GM18870 (cell line): Measurements from ENCODE around the gene ZNF649.
"Not testable (repeated sequence)": the region's sequence is repeated elsewhere in the genome, so short reads cannot be mapped to it uniquely, and the experiment has no call there.

Source experiments
- ATAC-seq: cut with Tn5 transposase; IDR thresholded peaks from one replicate; pipeline ENCODE4 v1.9.1; 2021; ENCODE audit warnings: moderate library complexity; ENCODE audit not compliant: unreplicated experiment

ZNF649 gene

DNA sequence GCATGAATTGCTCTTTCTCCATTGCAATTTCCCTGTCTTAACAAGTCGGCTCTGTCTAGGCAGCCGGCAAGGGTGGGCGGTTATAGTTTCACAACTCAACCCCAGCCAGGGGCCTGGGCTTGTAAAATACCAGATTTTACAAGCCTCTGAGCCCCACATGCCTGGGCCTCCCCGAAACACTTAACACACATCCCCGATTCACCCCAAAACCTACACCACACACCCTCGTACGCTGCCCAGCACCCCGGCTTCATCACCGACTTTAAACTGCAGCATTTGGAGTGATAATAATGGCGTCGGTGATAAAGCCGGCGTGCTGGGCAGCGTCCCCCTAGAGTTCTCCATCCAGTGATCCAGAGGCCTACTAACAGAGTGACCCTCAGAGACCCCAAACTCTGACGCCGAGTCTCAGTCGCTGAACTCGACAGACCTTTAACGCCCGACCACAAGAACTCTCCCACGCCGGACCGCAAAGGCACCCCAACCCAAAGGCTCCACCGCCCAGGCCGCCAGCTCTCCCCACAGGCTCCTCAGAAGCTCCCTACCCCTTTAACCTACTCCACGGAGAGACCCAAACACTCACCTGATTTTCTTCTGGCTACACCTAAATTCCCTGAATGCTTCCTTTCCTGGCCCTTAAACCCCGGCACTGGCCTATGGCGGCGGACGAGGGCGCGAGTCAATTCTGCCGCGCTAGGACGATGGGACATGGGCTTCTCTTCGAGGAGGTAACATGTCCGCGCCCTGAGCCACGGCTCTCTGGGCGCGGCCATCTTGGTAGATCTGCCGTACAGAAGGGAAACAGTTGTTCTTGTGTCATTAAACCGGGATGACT lies at the start of gene ZNF649:
ZNF649 (minus strand) TSS at position 687 of the 835 bp plus-strand sequence. CDS start 4,910 bp downstream, outside the sequence.
- peak; percentile 53 for ATAC-seq

GRCh38 chr19:51948975-51949374 lies 44.2 kb upstream of the ZNF649 start:
- ATAC-seq: no peak

GRCh38 chr19:51946602-51947001 lies 41.8 kb upstream of the ZNF649 start:
- ATAC-seq: no peak

DNA sequence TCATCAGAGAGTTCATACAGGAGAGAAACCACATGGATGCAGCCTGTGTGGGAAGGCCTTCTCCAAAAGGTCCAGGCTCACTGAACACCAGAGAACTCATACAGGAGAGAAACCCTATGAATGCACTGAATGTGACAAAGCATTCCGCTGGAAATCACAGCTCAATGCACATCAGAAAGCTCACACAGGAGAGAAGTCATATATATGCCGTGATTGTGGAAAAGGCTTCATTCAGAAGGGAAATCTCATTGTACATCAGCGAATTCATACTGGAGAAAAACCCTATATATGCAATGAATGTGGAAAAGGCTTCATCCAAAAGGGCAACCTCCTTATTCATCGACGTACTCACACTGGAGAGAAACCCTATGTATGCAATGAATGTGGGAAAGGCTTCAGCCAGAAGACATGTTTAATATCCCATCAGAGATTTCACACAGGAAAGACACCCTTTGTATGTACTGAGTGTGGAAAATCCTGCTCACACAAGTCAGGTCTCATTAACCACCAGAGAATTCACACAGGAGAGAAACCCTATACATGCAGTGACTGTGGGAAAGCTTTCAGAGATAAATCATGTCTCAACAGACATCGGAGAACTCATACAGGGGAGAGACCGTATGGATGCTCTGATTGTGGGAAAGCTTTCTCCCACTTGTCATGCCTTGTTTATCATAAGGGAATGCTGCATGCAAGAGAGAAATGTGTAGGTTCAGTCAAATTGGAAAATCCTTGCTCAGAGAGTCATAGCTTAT lies 40.2 kb upstream of the ZNF649 start:
- no peak for ATAC-seq

- ATAC-seq: no peak
Measured at GRCh38 chr19:51938936-51939335, 34.1 kb upstream of the ZNF649 start.

DNA sequence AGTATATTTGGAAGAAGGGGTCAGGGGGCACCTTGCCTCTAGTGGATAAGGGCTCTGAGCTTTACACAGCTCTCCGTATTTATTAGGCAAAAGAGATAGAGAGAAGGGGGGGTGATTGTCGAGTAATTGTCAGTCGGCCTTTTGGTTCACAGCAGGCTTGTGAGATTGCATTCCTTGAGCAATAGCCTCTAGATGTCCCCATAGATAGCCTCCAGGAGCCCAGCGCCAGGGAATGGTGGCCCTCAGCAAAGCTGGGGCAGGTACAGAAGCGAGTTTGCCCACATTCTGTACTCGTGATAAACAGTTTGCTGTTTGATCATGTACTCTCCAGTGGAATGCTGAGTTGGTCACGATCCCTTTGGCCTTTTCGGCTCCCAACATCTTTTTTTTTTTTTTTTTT lies 27.1 kb upstream of the ZNF649 start:
- ATAC-seq: no peak

DNA sequence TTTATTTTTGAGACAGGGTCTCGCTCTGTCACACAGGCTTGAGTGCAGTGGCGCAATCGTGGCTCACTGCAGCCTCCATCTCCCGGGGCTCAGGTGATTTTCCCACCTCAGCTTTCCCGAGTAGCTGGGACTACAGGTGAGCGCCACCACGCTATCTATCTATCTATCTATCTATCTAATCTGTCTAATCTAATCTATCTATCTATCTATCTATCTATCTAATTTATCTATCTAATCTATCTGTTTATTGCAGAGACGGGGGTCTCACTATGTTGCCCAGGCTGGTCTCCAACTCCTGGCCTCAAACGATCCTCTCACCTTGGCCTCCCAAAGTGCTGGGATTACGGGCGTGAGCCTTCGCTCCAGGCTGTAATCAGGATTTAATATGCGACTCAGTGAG lies 23.0 kb upstream of the ZNF649 start:
- no peak for ATAC-seq

DNA sequence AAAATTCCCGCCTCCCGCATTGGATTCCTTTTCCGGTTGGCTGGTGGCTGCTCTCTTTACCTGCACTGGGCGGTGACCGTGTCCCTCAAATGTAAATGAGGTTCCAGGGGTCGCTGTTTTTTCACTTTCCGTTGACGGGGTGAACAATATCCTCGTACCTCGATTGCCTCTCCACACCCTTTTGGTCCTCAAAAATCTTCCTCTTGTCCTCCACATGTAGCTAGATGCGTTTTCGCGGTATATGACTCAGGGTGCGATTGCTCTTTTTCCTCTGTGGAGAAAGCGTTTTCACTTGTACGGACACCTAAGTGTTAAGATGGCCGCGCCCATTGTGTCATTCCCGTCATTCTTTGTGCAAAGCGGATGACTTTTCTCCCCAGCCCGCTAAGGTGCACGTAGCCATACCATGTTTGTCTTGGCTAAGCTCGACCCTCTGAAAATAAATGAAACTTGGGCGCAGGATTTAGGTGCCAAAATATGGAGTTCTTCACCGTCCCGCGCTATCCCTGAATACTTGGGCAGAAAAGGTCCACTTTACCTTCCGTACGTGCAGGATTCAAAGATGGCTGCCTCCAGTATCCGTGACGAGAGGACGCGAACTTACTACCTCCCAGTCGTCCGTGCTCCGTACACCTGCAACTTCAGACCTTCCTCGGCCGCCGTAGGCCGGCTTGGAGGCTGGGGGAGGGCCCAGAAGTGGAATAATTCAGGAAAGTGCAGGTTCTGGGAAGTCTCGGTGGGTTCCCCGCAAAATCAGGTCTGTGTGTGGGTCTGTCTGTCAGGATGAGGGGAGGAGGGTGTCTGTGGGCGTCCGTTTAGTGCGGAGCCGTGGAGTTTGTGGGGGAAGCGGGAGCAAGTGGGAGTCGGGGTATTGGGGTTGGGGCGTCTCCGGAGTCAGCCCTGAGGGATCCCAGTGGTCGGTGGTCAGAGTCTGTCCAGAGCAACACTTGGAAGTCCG lies 22.2 kb upstream of the ZNF649 start, which contains the start of gene ZNF613:
ZNF613 (plus strand) TSS at position 689 of the 958 bp plus-strand sequence. CDS start 8,749 bp downstream, outside the sequence.
- peak; percentile 76 for ATAC-seq

GRCh38 chr19:51926426-51926783 lies 21.6 kb upstream of the ZNF649 start:
- no peak for ATAC-seq

DNA sequence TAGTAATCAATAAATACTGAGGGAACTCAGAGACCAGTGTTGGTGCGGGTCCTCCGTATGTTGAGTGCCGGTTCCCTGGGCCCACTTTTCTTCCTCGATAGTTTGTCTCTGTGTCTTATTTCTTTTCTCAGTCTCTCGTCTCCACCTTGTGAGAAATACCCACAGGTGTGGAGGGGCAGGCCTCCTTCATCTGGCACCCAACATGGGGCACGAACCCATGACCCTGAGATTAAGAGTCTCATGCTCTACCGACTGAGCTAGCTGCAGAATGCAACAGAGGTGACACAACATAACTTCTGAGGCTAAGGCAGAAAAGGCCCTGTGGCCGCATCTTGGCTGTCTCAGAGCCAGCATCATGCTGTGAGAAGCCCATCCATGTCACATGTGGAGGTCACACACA lies 17.1 kb upstream of the ZNF649 start:
- ATAC-seq: no peak

- no peak for ATAC-seq
Measured at GRCh38 chr19:51919606-51920005, 14.8 kb upstream of the ZNF649 start.

- ATAC-seq: no peak
Measured at GRCh38 chr19:51916167-51916566, 11.3 kb upstream of the ZNF649 start.

- ATAC-seq: no peak
Measured at GRCh38 chr19:51915324-51915867, 10.6 kb upstream of the ZNF649 start.

- not testable (repeated sequence) for ATAC-seq
Measured at GRCh38 chr19:51907981-51908380, 3.2 kb upstream of the ZNF649 start.

DNA sequence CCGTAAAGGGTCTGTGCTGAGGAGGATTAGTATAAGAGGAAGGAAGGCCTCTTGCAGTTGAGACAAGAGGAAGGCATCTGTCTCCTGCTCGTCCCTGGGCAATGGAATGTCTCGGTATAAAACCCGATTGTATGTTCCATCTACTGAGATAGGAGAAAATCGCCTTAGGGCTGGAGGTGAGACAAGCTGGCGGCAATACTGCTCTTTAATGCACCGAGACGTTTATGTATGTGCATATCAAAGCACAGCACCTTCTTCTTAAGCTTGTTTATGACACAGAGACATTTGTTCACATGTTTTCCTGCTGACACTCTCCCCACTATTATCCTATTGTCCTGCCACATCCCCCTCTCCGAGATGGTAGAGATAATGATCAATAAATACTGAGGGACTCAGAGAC lies 1.3 kb upstream of the ZNF649 start:
- not testable (repeated sequence) for ATAC-seq

GRCh38 chr19:51905639-51906038 lies 822 bp upstream of the ZNF649 start:
- ATAC-seq: not testable (repeated sequence)

DNA sequence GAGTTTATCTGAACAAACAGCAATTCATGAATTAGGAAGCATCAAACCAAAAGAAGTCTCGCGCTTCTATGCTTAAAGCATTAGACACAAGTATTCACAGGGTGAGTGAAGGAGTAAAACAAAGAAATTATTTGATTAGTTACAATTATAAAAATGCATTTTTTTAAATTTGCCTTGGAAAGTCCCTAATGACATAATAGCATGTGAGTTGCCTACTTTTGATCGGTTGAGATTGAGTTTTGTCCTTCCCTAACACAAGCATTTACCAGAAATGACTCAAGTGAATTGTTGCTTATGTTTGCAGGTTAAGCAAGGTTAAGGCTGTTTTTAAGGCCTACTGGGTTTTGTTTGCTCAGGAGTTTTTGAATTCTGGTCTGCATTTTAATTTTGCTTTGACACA lies 389 bp upstream of the ZNF649 start:
- ATAC-seq: no peak

- no peak for ATAC-seq
Measured at GRCh38 chr19:51903192-51903591, 1.6 kb downstream of the ZNF649 start.

DNA sequence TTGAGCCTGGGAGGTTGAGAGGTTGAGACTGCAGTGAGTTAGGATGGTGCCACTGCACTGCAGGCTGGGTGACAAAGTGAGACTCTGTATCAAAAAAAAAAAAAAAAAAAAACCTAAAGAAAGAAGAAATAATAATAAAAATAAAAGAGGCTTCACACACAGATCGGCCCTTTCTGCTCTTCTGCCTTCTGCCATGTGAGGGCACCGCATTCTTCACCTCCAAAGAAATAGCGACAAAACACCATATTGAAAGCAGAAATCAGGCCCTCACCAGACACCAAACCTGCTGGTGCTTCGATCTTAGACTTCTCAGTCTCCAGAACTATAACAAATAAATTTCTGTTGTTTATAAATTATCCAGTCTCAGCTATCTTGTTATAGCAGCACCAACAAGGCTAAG lies 3.0 kb downstream of the ZNF649 start:
- ATAC-seq: no peak

DNA sequence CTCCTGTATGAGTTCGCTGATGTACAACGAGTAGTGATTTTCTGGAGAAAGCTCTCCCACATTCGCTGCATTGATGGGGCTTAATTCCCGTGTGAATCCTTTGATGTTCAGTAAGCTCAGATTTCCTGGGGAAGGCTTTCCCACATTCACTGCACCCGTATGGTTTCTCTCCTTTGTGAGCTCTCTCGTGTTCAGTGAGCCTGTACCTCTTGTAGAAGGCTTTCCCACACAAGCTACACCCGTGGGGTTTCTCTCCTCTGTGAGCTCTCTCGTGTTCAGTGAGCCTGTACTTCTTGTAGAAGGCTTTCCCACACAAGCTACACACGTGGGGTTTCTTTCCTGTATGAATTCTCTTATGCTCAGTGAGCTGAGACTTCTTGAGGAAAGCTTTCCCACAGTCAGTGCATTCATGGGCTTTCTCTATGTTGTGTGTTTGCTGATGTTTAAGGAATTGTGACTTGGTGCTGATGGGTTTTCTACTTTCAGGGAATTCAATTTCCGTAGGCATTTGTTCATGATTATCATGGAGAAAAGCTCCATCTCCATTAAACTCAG lies 13.5 kb downstream of the ZNF649 start:
- no peak for ATAC-seq
